ENCODE measurements around the gene TUBA8.
"Not testable (repeated sequence)": the region's sequence is repeated elsewhere in the genome, so short reads cannot be mapped to it uniquely, and the experiment has no call there.

Gene TUBA8

DNA sequence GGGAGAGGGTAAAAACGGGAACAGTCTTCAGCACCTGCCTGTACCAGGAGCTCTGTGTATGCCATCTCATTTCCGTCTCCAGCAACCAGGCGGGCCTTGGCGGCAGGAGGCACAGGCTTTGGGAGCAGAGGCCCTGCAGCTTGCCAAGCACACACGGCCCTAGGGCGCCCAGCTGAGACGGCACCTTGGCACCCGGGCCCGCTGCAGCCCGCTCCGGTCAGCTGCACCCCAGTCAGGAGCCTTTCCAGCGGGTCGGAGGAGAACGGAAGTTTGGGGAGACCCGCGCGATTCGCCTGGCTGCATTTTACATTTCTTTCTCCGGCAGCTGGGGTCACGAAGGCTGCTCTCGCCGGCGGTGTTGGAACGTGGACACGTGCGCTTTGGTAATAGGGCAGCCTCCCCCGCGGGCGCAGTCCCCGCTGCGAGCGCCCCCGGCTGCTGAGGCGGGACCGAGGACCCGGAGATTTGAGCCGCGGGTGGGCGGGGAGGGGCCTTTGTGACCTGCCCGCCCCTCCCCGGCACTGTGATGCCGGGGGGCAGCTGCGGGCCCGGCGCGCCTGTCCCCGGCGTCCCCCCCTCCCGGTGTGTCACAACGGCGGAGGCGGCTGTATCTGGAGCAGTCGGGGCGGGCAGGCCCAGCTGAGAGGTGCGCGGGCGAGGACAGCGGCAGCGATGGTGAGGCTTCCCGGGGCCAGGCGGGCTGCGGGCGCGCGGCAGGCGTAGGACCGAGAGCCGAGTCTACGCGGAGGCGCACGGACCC, at the start of gene TUBA8:
Gene TUBA8 (plus strand): TSS at position 616 of the 760 bp plus-strand sequence. CDS start 57 bp downstream, at position 673.
- DNase-seq (ENCODE audit: low read depth), result no peak

DNA sequence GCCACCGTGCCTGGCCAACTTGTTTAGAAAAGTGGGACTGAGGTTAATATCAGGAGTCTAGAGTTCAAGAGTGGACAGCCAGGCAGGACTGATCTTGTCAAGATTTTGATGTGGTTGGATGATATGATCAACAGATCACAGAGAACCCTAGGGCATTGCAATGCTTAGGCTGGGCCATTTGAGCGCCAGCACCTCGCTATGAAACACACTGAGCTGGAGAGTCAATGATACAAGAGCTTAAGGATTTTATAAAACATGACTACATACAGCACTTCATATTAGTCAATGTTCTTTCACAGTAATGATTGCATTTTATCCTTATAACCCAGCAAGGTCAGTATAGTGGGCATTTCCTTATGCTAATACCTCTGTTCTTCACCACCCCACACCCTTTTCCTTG, 48.2 kb upstream of the TUBA8 start:
- DNase-seq (ENCODE audit: low read depth), result no peak

DNA sequence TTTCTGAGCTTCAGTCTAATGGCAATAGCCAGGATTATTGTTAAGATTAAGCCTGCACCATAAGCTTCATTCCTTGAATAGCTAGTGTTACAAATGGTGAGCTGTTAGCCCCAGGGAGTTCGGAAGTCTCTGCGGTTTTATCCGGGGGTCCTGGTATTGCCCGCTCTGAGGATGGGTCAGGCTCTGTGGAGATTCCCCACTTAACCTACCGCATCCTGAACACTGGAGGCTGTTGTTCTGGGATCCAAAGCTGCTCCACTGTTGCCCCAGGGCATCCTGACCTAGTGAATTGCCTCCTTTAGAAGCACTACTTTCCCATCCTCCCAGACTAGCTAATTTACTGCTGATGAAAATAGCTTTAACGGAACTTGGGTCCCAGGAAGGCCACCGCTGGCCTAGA, 47.3 kb upstream of the TUBA8 start:
- DNase-seq (ENCODE audit: low read depth), result no peak

DNA sequence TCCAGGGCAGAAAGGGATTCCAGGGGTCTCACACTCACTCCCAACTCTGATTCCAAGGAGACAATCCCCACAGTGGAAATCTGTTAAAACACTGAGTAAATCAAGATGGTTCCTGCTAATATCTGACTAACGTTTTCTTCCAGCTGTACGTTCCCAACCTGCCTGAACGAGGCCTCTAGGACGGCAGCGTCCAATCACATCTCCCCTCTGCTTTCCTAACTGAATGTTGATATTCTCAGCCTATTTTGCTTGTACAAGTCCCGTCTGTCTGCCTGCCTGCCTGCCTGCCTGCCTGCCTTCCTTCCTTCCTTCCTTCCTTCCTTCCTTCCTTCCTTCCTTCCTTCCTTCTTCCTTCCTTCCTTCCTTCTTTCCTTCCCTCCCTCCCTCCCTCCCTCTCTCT, 46.9 kb upstream of the TUBA8 start:
- DNase-seq (ENCODE audit: low read depth), result not testable (repeated sequence)

DNA sequence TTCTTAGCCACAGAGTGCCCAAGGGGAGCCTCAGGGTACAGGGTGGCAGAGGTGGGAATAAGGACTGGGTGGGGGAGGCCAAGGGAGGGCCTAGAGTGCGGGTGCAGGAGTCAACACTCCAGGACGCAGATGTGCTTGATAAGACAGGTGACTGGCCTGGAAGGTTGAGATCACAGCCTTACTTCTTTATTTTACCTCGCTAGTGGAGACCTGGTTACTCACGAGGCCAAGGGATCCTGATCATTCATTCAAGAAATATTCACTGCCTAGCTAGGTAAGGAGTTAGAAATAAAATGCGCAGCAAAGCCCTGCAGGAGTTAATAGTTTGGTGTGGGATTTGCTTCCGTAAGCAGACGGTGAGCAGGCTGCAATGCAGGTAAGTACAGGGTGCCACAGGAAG, 46.0 kb upstream of the TUBA8 start:
- no peak for DNase-seq (ENCODE audit: low read depth)

DNA sequence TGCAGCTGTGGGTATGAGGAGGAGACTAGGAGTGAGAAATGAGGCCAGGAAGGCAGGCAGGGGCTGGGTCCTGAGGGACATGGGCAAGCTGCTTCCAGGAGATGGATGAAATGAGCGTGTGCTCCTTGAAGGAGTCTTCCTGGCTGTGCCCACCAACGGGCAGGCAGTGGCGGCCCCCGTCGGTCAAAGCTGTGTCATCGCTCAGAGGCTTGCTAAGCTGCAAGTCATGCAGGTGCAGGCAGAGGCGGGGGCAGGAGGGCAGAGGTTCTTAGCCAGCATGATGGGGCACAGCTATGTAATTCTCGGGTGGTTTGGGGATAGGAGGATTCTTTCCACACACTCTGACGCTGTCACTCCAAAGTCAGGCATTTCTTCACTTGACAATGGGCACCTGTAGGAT, 45.4 kb upstream of the TUBA8 start:
- DNase-seq (ENCODE audit: low read depth), result no peak

DNA sequence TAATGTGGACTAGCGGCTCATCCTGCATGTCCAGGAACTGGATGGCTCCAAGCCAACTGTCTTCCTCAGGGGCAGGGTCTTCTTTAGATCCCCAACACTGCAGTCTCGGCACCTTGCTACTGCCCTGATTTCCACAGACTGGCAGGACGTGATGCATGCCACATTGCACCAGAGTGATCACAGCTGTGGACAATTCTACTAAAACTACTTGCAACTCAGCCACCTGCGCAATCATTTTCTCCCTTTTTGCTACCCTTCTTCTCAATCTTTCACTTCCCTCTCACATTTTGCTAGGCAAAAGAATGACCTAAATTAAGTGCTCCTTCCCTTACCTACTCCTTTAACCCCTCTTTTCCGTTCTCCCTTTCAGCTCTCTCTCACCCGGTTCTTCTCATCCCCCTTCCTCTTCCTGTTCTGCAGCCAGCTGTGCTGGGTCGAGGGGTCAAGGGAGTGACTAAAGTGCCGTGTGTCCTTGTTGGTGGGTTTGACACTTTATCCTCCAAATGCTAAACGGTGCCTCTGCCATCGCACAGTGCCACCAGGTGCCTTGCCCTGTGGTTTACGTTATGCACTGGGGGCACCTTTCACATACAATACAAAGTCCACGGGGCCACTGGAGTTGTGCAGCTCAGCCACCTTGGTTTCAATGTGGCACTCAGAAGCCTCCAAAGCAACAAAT, 44.3 kb upstream of the TUBA8 start:
- no peak for DNase-seq (ENCODE audit: low read depth)

DNA sequence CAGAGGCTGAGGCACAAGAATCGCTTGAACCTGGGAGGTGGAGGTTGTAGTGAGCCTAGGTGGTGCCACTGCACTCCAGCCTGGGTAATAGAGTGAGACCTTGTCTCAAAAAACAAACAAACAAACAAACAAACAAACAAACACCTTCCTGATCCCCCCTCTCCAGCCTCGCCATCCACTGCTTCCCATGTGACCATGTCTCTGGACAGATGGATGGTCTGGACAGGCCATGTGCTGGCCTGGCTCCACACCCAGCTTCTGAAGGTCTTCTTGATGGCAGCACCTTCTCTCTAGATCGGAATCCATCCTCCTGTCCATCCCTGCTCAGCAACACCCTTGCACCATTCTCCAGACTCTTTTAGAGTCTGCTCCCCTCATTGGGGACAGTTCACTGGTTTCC, 43.5 kb upstream of the TUBA8 start:
- no peak for DNase-seq (ENCODE audit: low read depth)

DNA sequence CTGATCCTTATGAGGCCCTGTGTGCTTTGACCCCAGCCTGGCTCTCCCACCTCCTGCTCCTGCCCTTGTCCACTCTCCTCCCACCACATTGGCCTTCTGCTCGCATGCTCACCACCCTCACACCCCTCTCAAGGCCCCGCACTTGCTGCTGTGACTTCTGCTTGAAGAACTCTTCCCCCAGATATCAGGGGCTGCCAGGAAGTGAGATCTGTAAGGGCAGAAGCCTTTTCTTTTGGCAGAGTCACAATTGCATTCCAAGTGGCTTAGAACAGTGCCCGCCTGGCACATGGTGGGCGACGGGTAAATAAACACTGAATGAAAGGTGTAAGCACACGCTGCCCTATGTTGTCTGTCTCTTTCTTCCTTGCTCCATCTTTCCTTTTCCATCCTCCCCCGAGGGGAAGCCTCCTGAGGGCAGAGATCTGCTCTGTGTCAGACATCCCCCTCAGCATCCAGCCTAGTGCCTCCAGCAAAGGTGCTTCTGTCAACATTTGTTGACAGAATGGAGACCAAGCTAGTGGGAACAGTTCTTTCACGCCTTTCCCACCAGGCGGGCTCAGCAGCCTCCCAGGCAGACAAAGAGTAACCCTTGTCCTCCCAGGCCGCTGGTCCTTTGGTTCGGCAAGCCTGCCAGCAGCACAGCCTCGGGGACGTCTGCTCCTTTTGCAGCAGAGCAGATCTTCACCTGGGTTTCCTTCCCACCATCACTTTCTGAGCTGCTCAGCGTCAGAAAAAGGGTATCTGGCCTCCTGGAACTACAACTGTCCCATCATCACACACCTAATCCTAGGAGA, 42.9 kb upstream of the TUBA8 start:
- DNase-seq (ENCODE audit: low read depth), result no peak

DNA sequence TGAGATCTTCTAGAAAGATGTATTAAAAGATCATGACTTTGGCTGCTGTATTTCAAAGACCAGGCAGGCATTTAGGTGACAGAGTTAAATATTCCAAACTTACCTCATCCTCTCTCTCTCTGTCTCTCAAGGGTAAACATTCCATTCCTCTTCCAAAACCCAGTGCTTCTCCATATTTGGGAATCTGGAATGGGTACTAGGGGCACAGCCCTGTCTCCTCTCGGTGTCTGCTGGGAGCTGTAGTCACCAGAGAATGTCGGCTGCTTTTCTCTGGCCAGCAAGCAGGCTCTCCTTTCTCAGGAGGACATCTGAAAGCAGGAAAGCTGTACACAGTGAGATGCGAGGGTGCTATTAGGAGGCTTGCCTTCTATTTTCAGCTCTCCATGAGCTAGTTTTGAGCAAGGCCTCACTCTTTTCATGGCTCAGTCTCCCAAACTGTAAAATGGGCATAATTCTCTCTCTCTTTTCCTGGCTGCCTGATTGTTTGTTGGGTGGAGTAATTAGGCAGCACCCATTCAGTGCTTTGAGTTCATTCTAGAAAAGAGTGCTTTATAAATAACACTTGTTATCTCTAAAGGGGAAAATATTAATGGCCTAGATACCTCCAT, 42.1 kb upstream of the TUBA8 start:
- no peak for DNase-seq (ENCODE audit: low read depth)

DNA sequence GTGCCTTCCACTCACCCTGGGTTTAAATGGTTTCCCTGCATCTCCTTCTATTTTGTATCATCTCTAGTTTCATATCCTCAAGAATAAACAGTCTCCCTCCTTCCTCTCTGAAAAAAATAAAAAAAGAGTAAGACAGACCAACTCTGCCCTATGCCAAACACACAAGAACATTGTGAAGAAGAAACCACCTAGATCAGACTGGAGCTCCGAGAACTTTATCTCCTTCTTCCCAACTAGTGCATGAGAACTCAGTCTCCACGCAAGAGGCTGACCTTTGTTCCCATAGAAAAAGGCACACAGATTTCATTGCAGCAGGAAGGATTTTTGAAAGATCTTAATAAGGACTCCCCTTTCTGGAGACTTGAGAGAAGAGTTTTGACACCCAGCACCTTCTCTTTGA, 41.6 kb upstream of the TUBA8 start:
- no peak for DNase-seq (ENCODE audit: low read depth)

DNA sequence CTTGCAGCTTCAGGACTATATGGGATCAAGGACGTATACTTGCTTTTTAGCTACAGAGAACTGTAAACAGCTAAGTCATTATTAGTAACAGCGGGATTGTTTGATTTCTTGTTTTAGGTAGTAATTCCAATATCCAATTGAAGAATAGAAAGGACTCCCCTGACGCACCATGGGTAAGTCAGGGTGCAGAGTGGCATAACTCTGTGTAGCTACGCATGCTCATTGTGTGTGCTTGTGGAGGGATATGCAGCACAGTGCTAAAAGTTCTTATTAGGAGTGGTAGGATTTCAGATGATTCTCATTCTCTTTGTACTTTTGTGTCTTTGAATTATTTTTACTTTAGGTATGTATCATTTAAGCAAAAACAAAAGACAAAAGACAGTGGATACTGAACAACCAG, 40.6 kb upstream of the TUBA8 start:
- DNase-seq (ENCODE audit: low read depth), result no peak

DNA sequence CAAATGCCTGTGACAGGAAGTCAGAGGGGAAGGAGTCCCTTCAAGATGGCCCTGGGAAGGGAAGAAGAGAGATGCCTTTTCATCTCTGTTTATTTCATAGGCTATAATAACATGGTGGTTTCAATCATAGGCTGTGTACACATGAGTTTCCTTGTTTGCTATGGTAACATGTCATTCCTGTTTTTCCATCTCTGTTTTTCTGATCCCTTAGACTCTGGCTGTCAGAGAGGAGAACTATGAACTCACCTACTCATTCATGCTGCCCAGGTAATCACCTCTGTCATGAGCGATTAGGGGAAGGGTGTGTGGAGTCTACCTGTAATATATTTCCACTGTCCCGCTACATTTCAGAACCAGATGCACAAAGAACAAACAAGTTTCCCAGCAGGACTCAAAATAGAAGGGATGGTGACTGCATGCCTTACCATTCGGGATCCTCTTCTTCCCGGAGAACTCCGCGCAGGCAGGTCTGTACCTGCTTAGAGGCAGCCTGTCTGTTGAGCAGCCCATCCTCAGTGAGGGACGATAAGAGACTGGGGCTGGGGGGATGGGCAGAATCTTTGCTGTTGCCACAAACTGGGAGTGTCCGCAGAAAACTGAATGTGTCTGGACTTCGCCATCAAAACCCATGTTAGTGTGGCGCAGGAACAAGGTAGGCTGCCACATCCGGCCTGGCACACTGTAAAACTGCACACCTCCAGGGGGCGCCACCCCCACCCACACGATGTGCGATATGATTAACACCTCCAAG, 39.9 kb upstream of the TUBA8 start:
- DNase-seq (ENCODE audit: low read depth), result no peak

DNA sequence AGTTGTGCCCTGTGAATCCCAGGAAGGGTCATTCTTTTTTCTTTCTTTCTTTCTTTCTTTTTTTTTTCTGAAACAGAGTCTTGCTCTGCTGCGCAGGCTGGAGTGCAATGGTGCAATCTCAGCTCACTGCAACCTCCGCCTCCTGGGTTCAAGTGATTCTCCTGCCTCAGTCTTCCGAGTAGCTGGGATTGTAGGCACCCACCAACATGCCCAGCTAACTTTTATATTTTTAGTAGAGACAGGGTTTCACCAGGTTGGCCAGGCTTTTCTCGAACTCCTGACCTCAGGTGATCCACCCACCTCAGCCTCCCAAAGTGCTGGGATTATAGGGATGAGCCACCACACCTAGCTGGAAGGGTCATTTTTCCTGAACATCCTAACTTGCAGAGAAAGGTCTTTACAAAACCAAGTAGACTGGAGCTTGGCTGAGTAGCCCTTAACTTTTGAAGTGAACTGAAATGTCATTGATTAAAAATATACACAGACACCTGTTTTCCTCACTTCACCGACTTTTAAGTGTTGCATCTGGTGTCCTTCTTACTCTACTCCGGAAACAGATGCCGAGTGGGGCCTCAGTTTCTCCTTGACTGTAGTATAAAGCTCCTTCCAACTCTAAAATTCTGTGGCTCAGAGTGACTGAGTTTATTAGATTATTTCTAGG, 39.2 kb upstream of the TUBA8 start:
- not testable (repeated sequence) for DNase-seq (ENCODE audit: low read depth)

DNA sequence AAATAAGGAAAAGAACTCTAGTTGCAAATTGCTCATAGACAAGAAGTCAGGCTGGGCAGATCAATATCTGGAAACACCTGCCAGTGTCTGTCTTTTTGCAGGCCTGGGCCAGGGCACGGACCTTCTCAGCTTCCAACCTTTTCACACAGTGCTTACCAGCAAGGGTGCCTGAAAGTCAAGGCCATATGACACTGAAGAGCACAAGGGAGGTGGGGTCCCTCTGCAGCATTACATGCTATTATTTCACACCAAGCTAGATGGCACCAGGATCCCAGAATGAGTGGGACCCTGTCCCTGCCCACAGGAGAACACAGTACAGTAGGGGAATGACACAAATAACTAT, 38.7 kb upstream of the TUBA8 start:
- no peak for DNase-seq (ENCODE audit: low read depth)

DNA sequence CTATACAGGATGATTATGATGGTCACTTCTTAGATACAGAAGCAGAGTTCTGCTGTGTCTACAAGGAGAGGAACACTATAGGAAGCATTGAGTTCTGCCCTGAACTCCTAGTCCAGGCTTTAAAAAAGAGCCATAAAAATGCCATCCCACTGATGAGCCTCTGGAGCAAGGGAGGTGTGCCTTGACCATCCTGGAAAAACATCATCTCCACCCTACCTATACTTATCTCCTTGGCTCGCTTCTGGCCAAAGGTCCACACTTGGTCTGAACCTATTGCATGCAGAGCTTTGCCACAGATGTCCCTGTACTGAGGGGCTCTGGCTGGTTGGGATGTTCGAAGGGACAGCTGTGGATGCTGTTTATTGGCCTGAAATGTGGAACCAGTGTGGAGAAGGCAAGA, 37.1 kb upstream of the TUBA8 start:
- no peak for DNase-seq (ENCODE audit: low read depth)

DNA sequence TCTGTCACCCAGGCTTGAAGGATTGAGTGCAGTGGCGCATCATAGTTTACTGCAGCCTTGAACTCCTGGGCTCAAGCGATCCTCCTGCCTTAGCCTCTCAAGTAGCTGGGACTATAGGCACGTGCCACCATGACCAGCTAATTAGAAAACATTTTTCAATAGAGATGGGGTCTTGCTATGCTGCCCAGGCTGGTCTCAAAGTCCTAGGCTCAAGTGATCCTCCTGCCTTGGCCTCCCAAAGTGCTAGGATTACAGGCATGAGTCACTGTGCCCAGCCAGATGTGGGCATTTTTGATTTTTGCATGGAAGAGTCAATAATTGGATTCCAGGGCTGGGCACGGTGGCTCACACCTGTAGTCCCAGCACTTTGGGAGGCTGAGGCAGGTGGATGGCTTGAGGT, 36.7 kb upstream of the TUBA8 start:
- not testable (repeated sequence) for DNase-seq (ENCODE audit: low read depth)

DNA sequence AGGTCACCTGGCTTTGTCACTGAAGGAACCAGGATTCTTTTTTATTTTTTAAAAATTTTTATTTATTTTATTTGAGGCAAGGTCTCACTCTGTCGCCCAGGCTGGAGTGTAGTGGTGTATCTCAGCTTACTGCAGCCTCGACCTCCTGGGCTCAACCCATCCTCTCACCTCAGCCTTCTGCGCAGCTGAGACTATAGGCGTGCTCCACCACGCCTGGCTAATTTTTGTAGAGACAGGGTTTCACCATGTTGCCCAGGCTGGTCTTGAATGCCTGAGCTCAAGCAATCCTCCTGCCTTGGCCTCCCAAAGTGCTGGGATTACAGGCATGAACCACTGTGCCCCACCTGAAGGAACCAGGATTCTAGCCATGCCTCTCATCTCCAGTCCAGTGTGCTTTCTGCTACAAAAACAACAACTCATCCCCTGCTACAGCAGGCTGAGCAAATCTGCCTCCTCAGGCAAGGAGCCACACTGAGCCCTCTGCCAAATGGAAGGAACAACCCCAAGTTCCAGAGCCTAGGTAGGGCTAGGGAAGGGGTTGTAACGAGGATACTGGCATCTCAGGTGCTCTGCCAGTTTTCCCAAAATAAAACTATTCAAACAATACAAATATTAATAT, 35.4 kb upstream of the TUBA8 start:
- no peak for DNase-seq (ENCODE audit: low read depth)

DNA sequence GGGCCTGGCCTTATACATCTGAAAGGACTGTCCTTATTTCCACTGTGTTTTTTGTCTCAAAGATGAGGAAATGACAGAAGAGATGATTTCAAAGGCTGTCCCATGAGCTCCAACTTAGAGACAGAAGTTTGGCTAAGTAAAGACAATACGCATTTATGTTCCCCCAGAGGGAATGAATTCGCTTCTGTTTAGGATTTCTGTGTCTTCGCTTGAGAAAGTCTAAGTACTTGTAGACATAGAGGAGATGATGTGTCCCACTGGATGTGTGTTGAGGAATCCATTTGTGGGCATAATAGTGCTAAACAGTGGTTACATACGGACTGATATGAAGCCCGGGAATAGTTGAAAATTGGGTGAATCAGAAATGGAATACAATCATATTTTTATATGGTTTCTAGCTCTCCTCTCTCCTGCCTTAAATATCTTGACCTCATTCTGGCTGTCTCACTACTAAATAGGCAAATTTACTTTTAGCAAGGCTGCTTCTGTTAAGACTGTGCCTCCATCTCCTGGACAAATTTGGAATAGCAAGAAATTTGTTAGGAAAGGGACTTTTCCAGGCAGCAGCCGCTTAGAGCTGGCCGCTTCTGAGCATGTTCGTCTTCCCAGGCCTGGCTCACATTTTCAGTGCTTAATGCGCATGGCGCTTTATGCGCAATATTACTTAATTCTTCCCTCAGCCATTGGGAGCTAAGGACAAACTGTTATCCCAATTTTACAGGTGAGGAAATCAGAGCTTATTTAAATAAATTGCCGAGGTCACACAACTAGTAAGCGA, 34.7 kb upstream of the TUBA8 start:
- DNase-seq (ENCODE audit: low read depth), result peak; percentile 28

DNA sequence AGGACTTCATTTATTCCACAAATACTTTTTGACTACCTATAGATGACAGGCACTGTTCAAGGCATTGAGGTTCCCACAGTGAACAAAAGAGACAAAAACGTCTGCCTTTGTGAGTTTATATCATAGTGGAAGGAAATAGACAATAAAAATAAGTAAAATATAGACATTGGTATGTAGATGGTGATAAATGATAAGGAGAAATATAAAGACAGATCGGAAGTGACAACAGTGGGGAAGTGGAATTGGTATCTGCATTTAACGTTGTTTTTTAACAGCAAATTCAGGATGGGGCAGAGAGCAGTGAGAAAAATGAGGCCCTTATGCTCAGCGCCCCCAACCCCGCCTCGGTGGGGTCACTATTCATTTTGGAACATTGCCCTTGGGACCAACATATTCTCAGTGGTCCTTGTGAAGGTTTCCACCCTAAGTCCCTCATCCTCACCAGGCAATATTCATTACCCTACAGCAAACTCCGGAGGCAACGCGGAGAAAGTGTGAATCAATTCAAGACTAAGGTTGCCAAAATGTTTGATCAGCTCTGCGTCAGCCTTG, 33.4 kb upstream of the TUBA8 start:
- no peak for DNase-seq (ENCODE audit: low read depth)

Data from activated T-cell treated with anti-CD3 and anti-CD28 coated beads for 24 hours (primary cell).